ENCODE measurements around the gene MRFAP1. TPM values are rescaled to one million over a fixed set of nuclear protein-coding genes. Genes with fewer than 3 reads are reported as not detected.
A peak's percentile ranks its signal among the peaks of the same experiment; 100 is the strongest.
"Not testable (repeated sequence)": the region's sequence is repeated elsewhere in the genome, so short reads cannot be mapped to it uniquely, and the experiment has no call there.

MRFAP1 gene
- total RNA-seq, 2 donors from 2014 or later = 223 to 237 TPM

DNA sequence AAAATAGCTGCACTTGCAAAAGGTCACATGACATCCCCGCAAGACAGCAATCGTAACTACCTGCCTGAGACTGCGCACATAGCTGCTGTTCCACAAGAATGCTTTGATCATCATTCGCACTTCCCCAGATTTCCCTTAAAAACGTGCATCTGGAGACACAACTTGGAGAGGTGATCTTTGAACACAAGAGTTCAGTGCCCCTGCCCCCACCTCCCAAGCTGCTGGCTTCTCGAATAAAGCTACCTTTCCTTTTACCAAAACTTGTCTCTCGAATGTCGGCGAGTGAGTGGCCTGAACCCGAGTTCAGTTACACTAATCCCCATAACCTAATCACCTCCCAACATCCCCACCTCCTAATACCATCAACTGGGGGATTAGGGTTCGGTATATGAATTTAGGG lies 14.4 kb upstream of the MRFAP1 start:
- intact Hi-C loops (cut with DNase I) = no loop called here
- DNase-seq (ENCODE audit: low spot score) = peak; percentile 54

DNA sequence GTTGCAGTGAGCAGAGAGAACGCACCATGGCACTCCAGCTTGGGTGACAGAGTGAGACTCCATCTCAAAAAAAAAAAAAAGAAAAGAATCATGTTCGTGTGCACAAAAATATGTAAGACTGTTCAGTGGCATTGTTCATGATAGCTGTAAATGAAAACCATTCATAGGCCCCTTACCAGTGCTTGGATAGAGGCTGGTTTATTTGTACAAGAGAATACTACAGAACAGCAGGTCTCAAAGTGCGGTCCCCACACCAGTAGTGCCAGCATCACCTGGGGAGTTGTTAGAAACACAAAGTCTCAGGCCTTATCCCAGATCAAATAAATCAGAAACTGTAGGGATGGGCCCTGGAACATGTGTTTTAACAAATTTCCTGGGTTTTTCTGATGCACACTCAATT lies 12.7 kb upstream of the MRFAP1 start:
- DNase-seq (ENCODE audit: low spot score) = no peak
- intact Hi-C loops (cut with DNase I) = no loop called here

GRCh38 chr4:6628484-6628883 lies 12.0 kb upstream of the MRFAP1 start:
- intact Hi-C loops (cut with DNase I); DNase-seq (ENCODE audit: low spot score): not testable (repeated sequence)

DNA sequence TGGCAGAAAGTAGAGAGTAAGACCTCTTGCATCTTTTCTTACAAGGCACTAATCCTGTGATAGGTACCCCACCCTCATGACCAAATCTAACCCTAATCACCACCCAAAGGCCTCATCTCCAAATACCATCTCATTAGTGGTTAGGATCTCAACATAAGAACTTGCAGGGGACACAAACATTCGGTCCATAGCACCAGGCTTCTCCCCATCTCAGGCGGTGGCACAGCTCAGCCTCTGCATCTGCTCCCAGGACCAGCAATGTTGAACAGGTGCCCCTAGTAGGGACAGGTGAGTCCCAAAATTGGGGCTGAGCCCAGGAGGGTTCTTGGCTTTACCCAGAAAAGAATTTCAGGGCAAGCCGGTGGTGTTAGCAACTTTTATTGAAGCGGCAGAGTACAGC lies 8.4 kb upstream of the MRFAP1 start:
- intact Hi-C loops (cut with DNase I) = no loop called here
- peak; percentile 15 for DNase-seq (ENCODE audit: low spot score)

- peak; percentile 46 for DNase-seq (ENCODE audit: low spot score)
- intact Hi-C loops (cut with DNase I) = no loop called here
These were observed 7.2 kb upstream of the MRFAP1 start for GRCh38 chr4:6633091-6633906.

DNA sequence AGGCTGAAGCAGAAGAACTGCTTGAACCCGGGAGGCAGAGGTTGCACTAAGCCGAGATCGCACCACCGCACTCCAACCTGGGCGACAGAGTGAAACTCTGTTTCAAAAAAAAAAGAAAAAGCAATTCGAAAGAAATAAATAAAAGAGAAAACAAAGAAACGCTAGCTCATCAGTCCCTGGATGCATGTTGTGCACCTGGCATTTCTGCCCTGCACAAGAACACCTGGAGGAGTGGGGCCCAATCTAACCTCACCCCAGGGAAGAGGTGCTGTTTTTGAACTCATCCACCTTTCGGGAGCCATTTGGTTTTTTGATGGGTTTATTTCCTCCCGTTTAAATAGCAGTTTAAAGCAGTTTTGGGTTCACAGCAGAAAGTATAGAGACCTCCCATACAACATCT lies 5.7 kb upstream of the MRFAP1 start:
- intact Hi-C loops (cut with DNase I) = no loop called here

GRCh38 chr4:6639137-6639680 lies 1.3 kb upstream of the MRFAP1 start:
- intact Hi-C loops (cut with DNase I) = no loop called here
- DNase-seq (ENCODE audit: low spot score) = no peak

More for the DNA sequence above, 5.7 kb upstream of the MRFAP1 start:
- peak; percentile 20 for DNase-seq (ENCODE audit: low spot score)

- peak; percentile 88 for DNase-seq (ENCODE audit: low spot score)
- intact Hi-C loops (cut with DNase I) = no loop called here
These were observed 882 bp downstream of the MRFAP1 start for GRCh38 chr4:6641164-6641970.

GRCh38 chr4:6641971-6642320 lies 1.5 kb downstream of the MRFAP1 start:
- intact Hi-C loops (cut with DNase I) = no loop called here
- DNase-seq (ENCODE audit: low spot score) = no peak

DNA sequence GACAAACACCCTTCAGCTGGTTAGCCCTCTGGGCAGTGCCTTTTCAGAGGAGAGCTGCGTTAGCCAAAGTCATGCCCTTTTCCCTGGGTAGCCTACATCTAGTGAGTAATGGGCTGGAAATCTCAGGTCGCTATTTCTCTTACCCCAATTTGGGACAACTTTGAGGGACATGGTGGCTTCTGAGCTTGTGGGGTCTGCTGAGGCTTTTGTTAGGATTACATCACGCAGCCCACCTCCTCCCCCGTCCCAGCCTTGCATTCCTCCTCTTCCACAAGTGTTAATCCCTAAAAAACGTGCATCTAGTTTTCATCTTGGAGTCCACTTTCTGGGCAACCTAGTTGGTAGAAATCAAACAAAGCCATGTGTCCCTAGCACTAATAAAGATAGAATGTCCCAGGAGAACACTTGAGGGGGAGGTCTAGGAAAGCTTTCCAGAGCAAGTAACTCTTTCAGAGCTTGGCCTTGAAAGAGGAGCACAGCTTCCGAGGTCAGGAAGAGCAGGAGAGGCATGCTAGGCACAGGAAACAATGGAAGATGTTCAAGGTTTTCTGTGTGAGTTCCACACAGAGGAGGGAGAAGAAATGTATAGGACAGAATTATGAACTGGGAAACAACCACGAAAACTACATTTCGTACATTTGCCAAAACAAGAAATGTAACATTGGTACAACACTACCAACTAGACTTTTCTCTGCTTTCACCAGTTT lies 2.8 kb downstream of the MRFAP1 start:
- no peak for DNase-seq (ENCODE audit: low spot score)
- intact Hi-C loops (cut with DNase I) = no loop called here

GRCh38 chr4:6644792-6645530 lies 4.5 kb downstream of the MRFAP1 start:
- DNase-seq (ENCODE audit: low spot score) = no peak
- intact Hi-C loops (cut with DNase I) = no loop called here

- DNase-seq (ENCODE audit: low spot score) = no peak
- intact Hi-C loops (cut with DNase I) = no loop called here
These were observed 6.7 kb downstream of the MRFAP1 start for GRCh38 chr4:6647169-6647568.

GRCh38 chr4:6647582-6648230 lies 7.2 kb downstream of the MRFAP1 start:
- intact Hi-C loops (cut with DNase I) = no loop called here
- no peak for DNase-seq (ENCODE audit: low spot score)

GRCh38 chr4:6649216-6649615 lies 8.7 kb downstream of the MRFAP1 start:
- no peak for DNase-seq (ENCODE audit: low spot score)
- intact Hi-C loops (cut with DNase I) = no loop called here

DNA sequence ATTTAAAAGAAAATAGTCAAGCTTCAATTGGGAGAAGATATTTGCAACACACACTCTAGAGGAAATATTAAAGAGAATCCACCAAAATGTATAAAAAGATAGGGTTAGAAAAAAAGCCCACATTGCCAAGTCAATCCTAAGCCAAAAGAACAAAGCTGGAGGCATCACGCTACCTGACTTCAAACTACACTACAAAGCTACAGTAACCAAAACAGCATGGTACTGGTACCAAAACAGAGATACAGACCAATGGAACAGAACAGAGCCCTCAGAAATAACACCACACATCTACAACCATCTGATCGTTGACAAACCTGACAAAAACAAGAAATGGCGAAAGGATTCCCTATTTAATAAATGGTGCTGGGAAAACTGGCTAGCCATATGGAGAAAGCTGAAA lies 13.7 kb downstream of the MRFAP1 start:
- DNase-seq (ENCODE audit: low spot score); intact Hi-C loops (cut with DNase I): not testable (repeated sequence)

GRCh38 chr4:6655291-6655690 lies 14.8 kb downstream of the MRFAP1 start:
- DNase-seq (ENCODE audit: low spot score); intact Hi-C loops (cut with DNase I): not testable (repeated sequence)

- DNase-seq (ENCODE audit: low spot score) = no peak
- intact Hi-C loops (cut with DNase I) = no loop called here
These were observed 15.4 kb downstream of the MRFAP1 start for GRCh38 chr4:6655924-6656323.

Data from posterior vena cava (tissue), 2 donors.